ENCODE measurements around the gene CFAP58. TPM values are rescaled to one million over a fixed set of nuclear protein-coding genes. Genes with fewer than 3 reads are reported as not detected.

The CFAP58 gene
- total and polyA plus RNA-seq, 2 of the 13 experiments (the other 11 are each of a cell fraction or from before 2014, with no cell fraction given) = 0.03 TPM; not detected in 1

DNA sequence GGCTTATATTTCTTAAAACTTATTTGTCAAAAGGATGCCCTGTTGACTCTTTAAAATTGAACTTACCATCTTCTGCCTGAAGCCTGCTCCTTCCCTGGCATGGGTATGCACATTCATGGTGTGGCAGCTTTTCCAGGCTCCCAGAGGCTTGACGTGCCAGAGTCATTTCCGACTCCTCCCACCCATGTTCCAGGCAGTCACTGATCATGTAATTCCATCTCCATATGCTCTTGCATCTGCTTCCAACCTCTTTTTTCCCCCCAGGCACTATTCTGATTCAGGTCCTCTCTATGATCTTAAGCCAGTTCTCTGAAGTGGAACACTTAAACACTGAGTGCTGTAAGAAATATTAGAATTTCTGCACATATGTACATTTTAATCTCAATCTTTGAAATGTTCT is 82.2 kb downstream of the CFAP58 start:
- Histone ChIP-seq H2AFZ (ENCODE audit: low read length) (no peak overlapping the region), H3K36me3 (replicated peaks in 1 of 2; ENCODE audit: control insufficient read depth in 1 of 2, insufficient read depth in 2 of 2, low read length in 2 of 2) (no peaks in the 10 kb centered on the region), H4K20me1 (ENCODE audit: insufficient read depth, low read length) (no peaks in the 10 kb centered on the region), H3K79me2 (ENCODE audit: insufficient read depth, low read length) (no peaks in the 10 kb centered on the region), H3K9me3 (ENCODE audit: low read length) (no peaks in the 10 kb centered on the region), H3K27me3 (ENCODE audit: control insufficient read depth in 1 of 2, insufficient read depth in 2 of 2, low read length in 2 of 2) (peaks cover 0 to 4% of the 10 kb centered on the region in 2 experiments; a peak in 2 of 5 replicates), H3K27ac (ENCODE audit: extremely low read length, insufficient read depth, low read length) (no peak overlapping the region), H3K4me2 (ENCODE audit: low read depth, low read length) (no peak overlapping the region), H3K4me3 (replicated peaks in 1 of 3; ENCODE audit: insufficient read depth in 1 of 3, low read depth in 2 of 3, low read length in 3 of 3) (no peak overlapping the region), H3K9ac (ENCODE audit: insufficient read depth, low read depth, low read length) (no peak overlapping the region), H3K4me1 (ENCODE audit: insufficient read depth, low read length) (no peaks in the 10 kb centered on the region)
- TF ChIP-seq POLR2G (IDR thresholded peaks at IDR 0.05; ENCODE audit: low read depth, low read length) = no peak
- TF ChIP-seq, protein P1, sequence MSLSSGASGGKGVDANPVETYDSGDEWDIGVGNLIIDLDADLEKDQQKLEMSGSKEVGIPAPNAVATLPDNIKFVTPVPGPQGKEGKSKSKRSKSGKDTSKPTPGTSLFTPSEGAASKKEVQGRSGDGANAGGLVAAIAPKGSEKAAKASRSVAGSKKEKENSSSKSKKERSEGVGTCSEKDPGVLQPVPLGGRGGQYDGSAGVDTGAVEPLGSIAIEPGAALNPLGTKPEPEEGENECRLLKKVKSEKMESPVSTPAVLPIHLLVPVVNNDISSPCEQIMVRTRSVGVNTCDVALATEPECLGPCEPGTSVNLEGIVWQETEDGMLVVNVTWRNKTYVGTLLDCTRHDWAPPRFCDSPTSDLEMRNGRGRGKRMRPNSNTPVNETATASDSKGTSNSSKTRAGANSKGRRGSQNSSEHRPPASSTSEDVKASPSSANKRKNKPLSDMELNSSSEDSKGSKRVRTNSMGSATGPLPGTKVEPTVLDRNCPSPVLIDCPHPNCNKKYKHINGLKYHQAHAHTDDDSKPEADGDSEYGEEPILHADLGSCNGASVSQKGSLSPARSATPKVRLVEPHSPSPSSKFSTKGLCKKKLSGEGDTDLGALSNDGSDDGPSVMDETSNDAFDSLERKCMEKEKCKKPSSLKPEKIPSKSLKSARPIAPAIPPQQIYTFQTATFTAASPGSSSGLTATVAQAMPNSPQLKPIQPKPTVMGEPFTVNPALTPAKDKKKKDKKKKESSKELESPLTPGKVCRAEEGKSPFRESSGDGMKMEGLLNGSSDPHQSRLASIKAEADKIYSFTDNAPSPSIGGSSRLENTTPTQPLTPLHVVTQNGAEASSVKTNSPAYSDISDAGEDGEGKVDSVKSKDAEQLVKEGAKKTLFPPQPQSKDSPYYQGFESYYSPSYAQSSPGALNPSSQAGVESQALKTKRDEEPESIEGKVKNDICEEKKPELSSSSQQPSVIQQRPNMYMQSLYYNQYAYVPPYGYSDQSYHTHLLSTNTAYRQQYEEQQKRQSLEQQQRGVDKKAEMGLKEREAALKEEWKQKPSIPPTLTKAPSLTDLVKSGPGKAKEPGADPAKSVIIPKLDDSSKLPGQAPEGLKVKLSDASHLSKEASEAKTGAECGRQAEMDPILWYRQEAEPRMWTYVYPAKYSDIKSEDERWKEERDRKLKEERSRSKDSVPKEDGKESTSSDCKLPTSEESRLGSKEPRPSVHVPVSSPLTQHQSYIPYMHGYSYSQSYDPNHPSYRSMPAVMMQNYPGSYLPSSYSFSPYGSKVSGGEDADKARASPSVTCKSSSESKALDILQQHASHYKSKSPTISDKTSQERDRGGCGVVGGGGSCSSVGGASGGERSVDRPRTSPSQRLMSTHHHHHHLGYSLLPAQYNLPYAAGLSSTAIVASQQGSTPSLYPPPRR (CRISPR knock-in tag; IDR thresholded peaks at IDR 0.05; ENCODE audit: borderline replicate concordance) = no peak
- no peak for TF ChIP-seq SMARCC2 (IDR thresholded peaks at IDR 0.05)
- TF ChIP-seq ZKSCAN8 (CRISPR knock-in tag; IDR thresholded peaks at IDR 0.05; ENCODE audit: borderline replicate concordance) = no peak
- TF ChIP-seq YEATS2 (CRISPR knock-in tag; IDR thresholded peaks at IDR 0.05; ENCODE audit: borderline replicate concordance) = no peak
- TF ChIP-seq, protein P2, sequence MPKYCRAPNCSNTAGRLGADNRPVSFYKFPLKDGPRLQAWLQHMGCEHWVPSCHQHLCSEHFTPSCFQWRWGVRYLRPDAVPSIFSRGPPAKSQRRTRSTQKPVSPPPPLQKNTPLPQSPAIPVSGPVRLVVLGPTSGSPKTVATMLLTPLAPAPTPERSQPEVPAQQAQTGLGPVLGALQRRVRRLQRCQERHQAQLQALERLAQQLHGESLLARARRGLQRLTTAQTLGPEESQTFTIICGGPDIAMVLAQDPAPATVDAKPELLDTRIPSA (CRISPR knock-in tag; IDR thresholded peaks at IDR 0.05; ENCODE audit: borderline replicate concordance) = no peak
- TF ChIP-seq IKZF4 (CRISPR knock-in tag; IDR thresholded peaks at IDR 0.05; ENCODE audit: borderline replicate concordance, low read depth, not compliant biosample characterization) = no peak
- no peak for TF ChIP-seq ZBTB7B (CRISPR knock-in tag; IDR thresholded peaks at IDR 0.05)
- TF ChIP-seq, protein P3, sequence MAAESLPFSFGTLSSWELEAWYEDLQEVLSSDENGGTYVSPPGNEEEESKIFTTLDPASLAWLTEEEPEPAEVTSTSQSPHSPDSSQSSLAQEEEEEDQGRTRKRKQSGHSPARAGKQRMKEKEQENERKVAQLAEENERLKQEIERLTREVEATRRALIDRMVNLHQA (CRISPR knock-in tag; IDR thresholded peaks at IDR 0.05) = no peak
- TF ChIP-seq ATF7-NPFF (CRISPR knock-in tag; IDR thresholded peaks at IDR 0.05; ENCODE audit: low read depth) = no peak
- no peak for TF ChIP-seq ZNF326 (CRISPR knock-in tag; IDR thresholded peaks at IDR 0.05; ENCODE audit: borderline replicate concordance)
- no peak for TF ChIP-seq RFXAP (CRISPR knock-in tag; IDR thresholded peaks at IDR 0.05; ENCODE audit: borderline replicate concordance)
- TF ChIP-seq ZMAT3 (CRISPR knock-in tag; conservative IDR thresholded peaks at IDR 0.05) = no peak
- WGBS (ENCODE audit: low lambda C conversion rate) = 5% methylated on average over 2 of the region's 2 CpGs
- POLR2A ChIA-PET = no interaction called here
- DNase-seq (ENCODE audit: low spot score) = no peak
- in situ Hi-C loops (cut with HindIII; ENCODE audit: extremely low pct_ligation_motif_present, low pct_unique_long_range_greater_than_20kb) (no loop called here), intact Hi-C loops (cut with micrococcal nuclease; ENCODE audit: unreplicated experiment) (no loop called here)
- no peak for ATAC-seq
- CTCF ChIA-PET (ENCODE audit: low intra/inter-chr PET ratio, low total read pairs) = no interaction called here
- FAIRE-seq = no peak
- no TSS peak for BruUV-seq (replicated peaks)
